Measurements from ENCODE around the gene GTPBP3.

Gene GTPBP3

DNA sequence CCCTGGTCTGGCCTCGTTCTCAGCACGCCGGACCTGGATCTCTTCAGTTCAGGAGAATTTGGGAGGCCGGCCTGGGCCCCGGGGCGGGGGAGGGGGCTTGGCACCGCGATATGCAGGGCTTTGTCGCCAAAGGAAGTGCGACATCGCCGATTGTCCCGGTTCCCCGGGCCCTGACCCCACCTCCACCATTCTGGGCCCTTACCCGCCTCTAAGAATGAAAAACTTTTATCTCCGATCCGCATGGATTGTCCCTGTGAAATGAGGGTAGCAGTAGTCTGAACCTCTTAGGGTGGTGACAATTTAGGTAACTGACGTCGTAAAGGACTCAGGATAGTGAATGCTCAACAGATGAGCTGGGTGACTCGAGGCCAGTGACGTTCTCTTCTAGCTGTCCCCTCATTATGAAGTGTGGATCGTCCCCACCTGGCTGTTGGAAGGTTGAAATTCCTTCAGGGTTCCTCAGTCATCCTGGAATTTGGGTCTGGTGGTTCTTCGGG is 27.3 kb upstream of the GTPBP3 start:
- no peak for FAIRE-seq

DNA sequence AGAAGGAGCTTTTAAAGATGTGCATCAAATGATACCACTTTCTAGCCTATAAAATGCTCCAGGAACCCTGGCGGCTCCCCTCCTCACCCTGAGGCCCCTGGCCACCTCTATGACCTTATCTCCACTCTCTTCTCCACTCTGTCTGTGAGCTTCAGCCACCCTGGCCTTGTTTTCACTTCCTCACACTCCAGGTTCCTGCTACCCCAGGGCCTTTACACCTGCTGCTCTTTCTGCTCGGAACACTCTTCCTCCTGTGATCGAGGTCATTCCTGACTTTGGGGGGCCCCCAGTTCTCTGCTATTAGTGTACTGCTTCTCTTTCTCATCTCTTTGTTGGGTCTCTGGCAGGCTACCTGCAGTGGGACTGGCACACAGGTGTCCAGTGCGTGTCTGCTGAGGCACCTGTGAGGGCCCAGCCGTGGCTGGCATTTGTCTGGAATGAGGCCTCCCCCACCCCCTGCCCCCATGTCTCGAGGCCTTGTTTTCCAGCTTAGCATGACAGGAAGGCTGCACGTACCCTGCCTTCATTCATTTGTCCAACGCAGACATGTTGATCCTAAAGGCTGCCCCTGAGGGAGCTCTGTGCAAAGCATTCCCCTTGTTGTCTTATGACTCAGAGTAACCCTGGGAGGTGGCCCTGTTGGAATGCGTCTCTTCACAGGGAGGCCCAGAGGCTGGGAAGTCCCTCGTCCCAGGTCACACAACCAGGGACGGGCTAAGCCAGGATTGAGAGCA is 25.7 kb upstream of the GTPBP3 start:
- no peak for FAIRE-seq

DNA sequence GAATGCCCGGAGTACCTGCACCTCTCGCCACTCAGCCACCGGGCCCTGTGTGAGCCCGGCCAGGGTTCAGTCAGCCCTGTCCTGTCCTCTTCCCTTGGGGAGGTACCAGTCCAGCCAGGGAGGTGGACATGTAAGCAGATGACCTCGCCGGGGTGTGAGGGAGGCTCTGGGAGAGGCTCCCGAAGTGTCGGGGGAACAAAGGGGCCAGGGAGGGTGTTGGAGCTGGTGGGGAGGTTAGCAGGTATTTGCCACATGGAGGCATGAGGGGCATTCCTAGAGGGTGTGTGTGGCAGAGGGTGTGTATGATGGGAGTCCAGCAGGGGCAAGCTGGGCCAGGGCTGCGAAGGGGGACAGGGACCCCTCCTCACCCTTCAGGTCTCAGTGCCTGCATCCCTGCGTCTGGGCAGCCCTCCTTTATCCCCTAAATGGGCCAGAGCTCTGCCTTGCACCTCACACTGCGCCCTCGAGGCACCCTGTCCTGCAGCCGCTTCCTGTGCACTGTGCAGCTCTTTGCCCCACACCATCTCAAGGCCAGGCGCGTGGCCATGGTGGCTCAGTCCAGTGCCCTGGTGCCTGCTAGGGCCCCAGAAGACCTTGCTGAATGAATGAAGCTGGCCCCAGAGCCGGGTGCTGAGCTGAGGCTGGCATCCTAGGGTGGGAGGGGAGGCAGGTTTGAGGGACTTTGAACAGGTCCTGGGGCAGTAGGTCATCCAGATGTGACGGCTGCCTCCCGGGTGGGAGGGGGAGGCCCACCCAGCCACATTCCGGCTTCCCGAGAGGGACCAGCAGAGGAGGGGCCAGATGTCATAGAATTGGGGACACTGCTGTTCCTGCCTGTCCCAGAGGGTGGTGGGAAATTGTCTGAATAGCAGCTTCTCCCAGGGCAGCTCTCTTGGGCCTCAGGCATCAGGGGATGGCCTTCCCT is 24.9 kb upstream of the GTPBP3 start:
- FAIRE-seq = no peak

GRCh38 chr19:17314007-17314593 is 23.3 kb upstream of the GTPBP3 start:
- no peak for FAIRE-seq

- no peak for FAIRE-seq
Measured at GRCh38 chr19:17318966-17319365, 18.4 kb upstream of the GTPBP3 start.

DNA sequence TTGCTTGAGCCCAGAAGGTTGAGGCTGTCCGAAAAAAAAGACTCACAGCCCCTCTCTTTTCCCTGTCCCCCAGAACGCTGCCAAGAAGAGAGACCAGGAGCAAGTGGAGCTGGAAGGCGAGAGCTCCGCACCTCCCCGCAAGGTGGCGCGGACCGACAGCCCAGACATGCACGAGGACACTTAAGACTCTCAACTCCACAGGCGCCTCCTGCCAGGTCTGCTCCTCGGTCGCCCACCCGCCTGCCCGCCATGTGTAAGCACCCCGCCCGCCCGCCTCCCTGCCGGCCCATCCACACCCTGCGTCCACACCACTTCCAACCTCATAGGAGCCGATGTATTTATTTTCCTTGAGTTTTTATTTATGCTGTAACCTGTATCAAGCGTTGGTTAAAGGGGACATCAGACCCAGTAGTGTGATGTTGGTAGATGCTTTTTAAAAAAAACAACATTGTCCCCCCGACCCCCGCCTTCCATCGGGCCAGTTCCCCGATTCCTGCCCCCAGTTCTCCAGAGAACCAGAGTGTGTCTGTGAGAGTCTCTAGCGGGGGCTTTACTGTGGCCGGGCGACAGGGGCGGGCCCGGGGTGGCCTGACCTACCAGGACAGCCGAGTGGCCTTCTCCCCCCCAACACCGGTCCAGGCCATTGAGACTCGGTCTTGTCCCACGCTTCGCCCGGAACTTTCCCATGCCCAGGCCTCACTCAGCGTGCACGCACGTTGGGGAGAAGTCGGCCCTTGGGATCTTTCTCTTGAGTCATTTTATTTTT is 17.7 kb upstream of the GTPBP3 start:
- no peak for FAIRE-seq

DNA sequence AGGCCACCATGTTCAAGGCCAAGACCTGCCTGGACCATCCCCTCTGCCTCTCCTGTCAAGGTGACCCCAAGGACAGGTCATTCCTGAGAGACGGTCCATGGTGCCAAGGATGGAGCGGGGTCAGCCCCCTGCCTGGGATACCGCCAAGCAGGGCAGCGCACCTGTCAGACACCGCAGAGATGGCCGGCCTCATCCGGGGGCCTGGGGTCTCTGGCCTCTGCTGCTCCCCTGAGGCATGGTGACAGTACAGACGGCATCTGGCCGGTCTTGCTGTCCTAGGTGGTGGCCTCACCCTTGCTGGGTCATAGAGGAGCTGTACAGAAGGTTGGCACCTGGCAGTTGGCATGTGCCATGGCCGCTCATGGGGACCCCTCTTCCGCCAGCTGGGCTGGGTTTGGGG is 16.9 kb upstream of the GTPBP3 start:
- no peak for FAIRE-seq

DNA sequence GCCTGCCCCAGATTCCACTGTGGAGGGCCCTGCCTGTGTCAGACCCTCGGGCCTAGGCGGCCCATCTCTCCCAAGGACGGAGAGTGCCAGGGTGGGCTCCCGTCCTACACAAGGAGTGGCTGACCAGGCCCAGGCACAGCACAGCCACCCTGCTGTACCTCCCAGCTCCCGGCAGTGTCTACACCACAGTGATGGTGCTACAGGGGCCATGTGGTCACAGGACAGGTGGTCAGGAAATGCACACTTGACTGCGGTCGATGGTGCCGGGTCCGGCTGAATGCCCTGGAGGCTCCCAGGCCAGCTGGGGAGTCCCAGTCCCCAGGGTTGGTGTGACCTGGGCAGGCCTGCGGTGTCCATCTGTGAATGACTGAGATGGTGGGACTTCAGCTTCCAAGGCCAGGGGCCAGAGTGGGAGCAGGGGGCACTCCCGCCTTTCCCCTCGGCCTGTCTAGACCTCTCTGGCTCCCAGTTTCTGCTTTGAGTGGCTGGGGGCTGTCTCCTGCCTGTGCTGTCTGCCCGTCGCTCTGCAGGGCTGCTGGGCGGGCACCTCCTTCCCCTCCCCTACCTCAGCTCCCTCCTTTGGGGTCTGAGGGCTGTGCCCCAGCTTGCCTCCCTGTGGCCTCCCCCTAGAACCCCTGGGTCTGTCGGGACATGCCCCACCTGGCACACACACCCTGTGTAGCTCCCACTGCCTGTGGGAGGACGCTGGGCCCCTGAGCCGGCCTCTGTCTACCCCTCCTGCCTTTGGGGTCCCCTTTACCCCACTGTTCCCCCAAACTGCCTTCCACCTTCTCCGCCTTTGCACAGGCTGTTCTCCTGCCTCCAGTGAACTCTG is 15.5 kb upstream of the GTPBP3 start:
- FAIRE-seq = no peak

DNA sequence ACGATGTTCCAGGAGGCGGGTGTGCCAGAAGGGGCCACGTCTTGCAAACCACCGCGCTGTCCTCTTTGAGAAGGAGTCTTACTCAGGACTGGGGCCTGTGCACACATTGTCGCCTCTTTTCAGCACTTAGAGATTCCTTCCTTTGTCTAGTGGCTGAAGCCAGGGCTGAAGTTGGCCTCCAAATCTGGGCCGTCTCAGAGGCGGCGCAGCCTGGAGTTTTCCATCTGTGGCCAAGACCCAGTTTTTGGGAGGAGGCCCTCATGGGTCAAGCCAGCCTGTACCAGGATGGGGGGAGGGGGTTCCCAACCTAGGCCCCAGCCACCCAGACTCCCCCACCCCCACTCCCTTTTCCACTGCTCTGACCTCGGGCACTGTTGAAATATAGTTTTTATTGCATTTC is 14.5 kb upstream of the GTPBP3 start:
- no peak for FAIRE-seq

DNA sequence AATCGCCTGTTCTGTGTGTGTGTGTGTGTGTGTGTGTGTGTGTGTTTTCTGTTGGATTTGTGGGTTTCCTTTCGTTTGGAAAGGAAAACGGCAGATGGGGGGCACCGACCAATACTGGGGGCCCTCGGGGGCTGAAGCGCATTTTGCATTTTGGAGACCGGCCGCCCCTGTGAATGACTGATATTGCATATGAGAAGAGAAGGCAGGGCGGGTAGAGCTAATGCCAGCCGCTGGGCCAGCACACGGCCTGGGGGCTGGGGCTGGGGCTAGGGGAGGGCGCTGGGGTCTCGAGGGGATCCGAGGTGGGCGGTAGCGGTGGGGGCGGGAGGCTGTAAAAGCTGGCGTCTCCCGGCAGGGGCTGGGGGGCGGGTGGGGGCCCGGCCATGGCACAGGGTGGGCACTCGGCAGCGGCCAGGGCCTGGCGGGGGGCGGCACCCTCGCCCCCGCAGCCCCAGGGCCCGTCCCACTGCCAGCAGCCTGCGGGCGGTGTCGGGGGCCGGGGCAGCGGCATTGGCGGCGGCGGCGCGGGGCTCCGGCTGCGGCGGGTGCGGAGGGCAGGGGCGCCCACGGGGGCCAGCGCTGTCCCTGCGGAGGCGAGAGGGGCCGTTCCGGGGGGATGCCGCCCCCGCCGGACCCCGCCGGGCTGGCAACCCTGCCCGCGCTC is 13.9 kb upstream of the GTPBP3 start:
- FAIRE-seq = no peak

DNA sequence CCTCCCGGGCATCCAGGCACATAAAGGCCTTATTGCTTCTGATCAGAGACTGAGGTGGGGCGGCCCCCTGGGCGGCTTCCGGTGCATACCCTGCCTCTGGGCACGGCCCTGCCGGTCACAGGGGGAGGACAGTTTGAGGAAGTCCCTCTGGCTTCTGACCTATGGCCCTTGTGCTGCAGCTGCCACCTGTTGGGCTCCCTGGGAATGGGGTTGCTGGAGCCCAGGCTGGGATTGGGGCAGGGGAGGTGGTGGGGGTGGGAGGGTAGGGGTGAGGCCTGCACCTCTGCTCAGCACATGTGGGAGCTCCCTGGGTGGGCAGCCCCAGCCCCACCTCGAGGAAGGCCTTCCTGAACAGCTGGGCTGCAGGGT is 13.4 kb upstream of the GTPBP3 start:
- FAIRE-seq = no peak

- no peak for FAIRE-seq
Measured at GRCh38 chr19:17324357-17325114, 12.8 kb upstream of the GTPBP3 start.

- FAIRE-seq = no peak
Measured at GRCh38 chr19:17325133-17325532, 12.2 kb upstream of the GTPBP3 start.

DNA sequence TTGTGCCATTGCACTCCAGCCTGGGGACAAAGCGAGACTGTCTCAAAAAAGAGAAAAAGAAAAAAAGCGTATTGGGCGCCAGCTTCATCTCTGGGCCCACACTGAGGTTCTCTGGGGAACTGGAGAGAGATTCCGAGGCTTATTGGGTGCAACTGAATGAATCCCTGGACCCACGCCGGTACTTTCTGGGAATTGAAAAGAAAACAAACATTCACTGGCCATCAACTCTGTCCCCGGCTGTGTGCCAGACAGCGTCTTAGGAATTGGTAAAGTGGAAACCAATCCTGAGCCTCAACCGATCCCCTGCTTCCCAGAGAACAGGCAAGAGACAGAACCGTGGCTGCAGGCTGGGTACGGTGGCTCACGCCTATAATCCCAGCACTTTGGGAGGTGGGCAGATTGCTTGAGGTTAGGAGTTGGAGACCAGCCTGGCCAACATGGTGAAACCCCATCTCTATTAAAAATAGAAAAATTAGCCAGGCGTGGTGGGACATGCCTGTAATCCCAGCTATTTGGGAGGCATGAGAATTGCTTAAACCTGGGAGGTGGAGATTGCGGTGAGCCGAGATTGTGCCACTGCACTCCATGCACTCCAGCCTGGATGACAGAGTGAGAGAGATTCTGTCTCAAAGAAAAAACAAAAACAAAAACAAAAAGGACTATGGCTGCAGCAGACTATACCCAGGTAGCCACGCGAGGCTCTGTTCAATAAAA is 11.3 kb upstream of the GTPBP3 start:
- FAIRE-seq = no peak

DNA sequence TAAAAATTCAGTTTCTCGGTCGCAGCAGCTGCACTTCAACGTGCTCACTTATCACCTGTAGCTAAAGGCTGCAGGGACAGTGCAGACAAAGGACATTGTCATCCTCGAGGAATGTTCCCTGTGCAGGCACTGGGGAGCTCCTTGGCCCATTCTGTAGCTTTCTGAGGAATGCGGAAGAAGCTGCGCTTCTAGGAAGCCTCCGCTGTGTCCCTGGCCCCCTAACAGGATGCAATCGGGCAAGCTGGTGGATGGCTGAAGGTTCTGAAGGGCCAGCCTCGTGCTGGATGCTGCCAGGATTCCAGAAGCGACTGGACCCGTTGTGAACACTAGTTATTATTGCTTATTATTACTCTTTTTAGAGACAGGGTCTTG is 10.8 kb upstream of the GTPBP3 start:
- no peak for FAIRE-seq

GRCh38 chr19:17327068-17327653 is 10.2 kb upstream of the GTPBP3 start:
- FAIRE-seq = no peak

- FAIRE-seq = no peak
Measured at GRCh38 chr19:17327654-17328516, 9.5 kb upstream of the GTPBP3 start.

Measured in colon (tissue), 2 donors.